K562 (cell line): ENCODE measurements around the gene MICALL2. TPM values are rescaled to one million over a fixed set of nuclear protein-coding genes. Genes with fewer than 3 reads are reported as not detected.
A peak's percentile ranks its signal among the peaks of the same experiment; 100 is the strongest.

Experiments used
- ARNT ChIP-seq, 2 experiments: fragments of 450-650 bp; IDR thresholded peaks; 2 replicates each; pipeline ENCODE4 v1.6.1; 2016; ENCODE audit warnings: mild to moderate bottlenecking in 1 of 2
- BRCA1 ChIP-seq, 2 experiments: fragments of 450-650 bp in 1 of 2; sonication (generic) in 1 of 2; formaldehyde crosslinking in 1 of 2; IDR thresholded peaks; 2 replicates each; pipeline versions ENCODE4 v1.5.0 to v1.6.1; 2017 to 2020; ENCODE audit warnings: mild to moderate bottlenecking in 1 of 2, missing genetic modification reagents in 1 of 2
- CCNT2 ChIP-seq: IDR thresholded peaks from 2 replicates; pipeline ENCODE4 v1.6.1; 2011; ENCODE audit warnings: borderline replicate concordance, low read depth, mild to moderate bottlenecking, moderate library complexity, mixed read lengths, low read length; ENCODE audit not compliant: insufficient read length; ENCODE audit errors: extremely low read depth
- DACH1 ChIP-seq: fragments of 450-650 bp; IDR thresholded peaks from 2 replicates; pipeline ENCODE4 v1.6.1; 2018; ENCODE audit not compliant: partially characterized antibody
- E2F6 ChIP-seq, 2 experiments: IDR thresholded peaks; 2 replicates each; pipeline ENCODE4 v1.6.1; 2011; ENCODE audit warnings: borderline replicate concordance in 1 of 2, control low read depth in 1 of 2, low read depth in 1 of 2, low read length in 1 of 2, mild to moderate bottlenecking in 1 of 2, mixed read lengths in 1 of 2, moderate library complexity in 1 of 2; ENCODE audit not compliant: insufficient read depth in 1 of 2, insufficient read length in 1 of 2, poor library complexity in 1 of 2, severe bottlenecking in 1 of 2; ENCODE audit errors: extremely low read depth in 1 of 2
- EP300 ChIP-seq: IDR thresholded peaks from 2 replicates; pipeline ENCODE4 v1.6.1; 2012; ENCODE audit warnings: low read length, improper control_type of control experiment
- FOXK2 ChIP-seq, 2 experiments: fragments of 450-650 bp; IDR thresholded peaks in 1 of 2; conservative IDR thresholded peaks in 1 of 2; 2 replicates each; pipeline ENCODE4 v1.6.1; 2016; ENCODE audit warnings: low read depth in 2 of 2, mild to moderate bottlenecking in 1 of 2
- GABPB2 ChIP-seq: fragments of 250-450 bp; sonication (Bioruptor Pico); conservative IDR thresholded peaks from 2 replicates; pipeline ENCODE4 v1.5.1; 2021; ENCODE audit warnings: mild to moderate bottlenecking
- MAZ ChIP-seq, 2 experiments: fragments of 450-650 bp in 1 of 2; sonication (generic) in 1 of 2; formaldehyde crosslinking; IDR thresholded peaks in 1 of 2; conservative IDR thresholded peaks in 1 of 2; 2 replicates each; pipeline versions ENCODE4 v1.4.0 to v1.5.0; 2020; ENCODE audit warnings: mild to moderate bottlenecking in 1 of 2, missing genetic modification reagents in 1 of 2
- NCOA2 ChIP-seq, 2 experiments: fragments of 450-650 bp; IDR thresholded peaks; 2 replicates each; pipeline ENCODE4 v1.6.1; 2018; ENCODE audit warnings: mild to moderate bottlenecking in 2 of 2, moderate library complexity in 1 of 2; ENCODE audit not compliant: partially characterized antibody in 2 of 2
- PKNOX1 ChIP-seq: fragments of 450-650 bp; IDR thresholded peaks from 2 replicates; pipeline ENCODE4 v1.6.1; 2016
- PRDM10 ChIP-seq: fragments of 450-650 bp; IDR thresholded peaks from 2 replicates; pipeline ENCODE4 v1.6.1; 2018; ENCODE audit not compliant: partially characterized antibody
- RBM34 ChIP-seq: fragments of 200-400 bp; formaldehyde crosslinking; IDR thresholded peaks from 2 replicates; pipeline ENCODE4 v1.6.1; 2018; ENCODE audit warnings: low read length, borderline replicate concordance; ENCODE audit not compliant: insufficient read depth
- STAT5B ChIP-seq: fragments of 250-450 bp; sonication (Bioruptor Pico); IDR thresholded peaks from 2 replicates; pipeline ENCODE4 v1.8.0; 2021; ENCODE audit warnings: mild to moderate bottlenecking, inconsistent platforms
- ZKSCAN3 ChIP-seq: fragments of 250-450 bp; sonication (Bioruptor Pico); IDR thresholded peaks from 2 replicates; pipeline ENCODE4 v1.4.0; 2020
- ZNF197 ChIP-seq: fragments of 200-800 bp; sonication (Bioruptor generic); IDR thresholded peaks from 2 replicates; pipeline ENCODE4 v1.6.1; 2016; ENCODE audit warnings: low read depth, missing genetic modification characterization, missing compliant biosample characterization
- ZNF253 ChIP-seq: fragments of 250-450 bp; sonication (Bioruptor Pico); conservative IDR thresholded peaks from 2 replicates; pipeline ENCODE4 v1.6.1; 2021; ENCODE audit warnings: mild to moderate bottlenecking
- ZNF384 ChIP-seq: IDR thresholded peaks from 2 replicates; pipeline ENCODE4 v1.6.1; 2012; ENCODE audit warnings: low read depth, low read length, improper control_type of control experiment
- ZNF75A ChIP-seq: fragments of 450-650 bp; formaldehyde crosslinking; IDR thresholded peaks from 2 replicates; pipeline ENCODE4 v1.4.0; 2020; ENCODE audit warnings: mild to moderate bottlenecking
- ZNF76 ChIP-seq: fragments of 250-450 bp; sonication (Bioruptor Pico); IDR thresholded peaks from 2 replicates; pipeline ENCODE4 v1.4.0; 2020; ENCODE audit warnings: mild to moderate bottlenecking, moderate library complexity, borderline replicate concordance
- ZZZ3 ChIP-seq: fragments of 450-650 bp; IDR thresholded peaks from 2 replicates; pipeline ENCODE4 v1.6.1; 2016; ENCODE audit warnings: antibody characterized with exemption, mild to moderate bottlenecking, moderate library complexity
- polyA plus RNA-seq, 8 experiments: library from polyadenylated mRNA; depleted of rRNA in 4 of 8; stranded (reverse) in 5 of 8; unstranded in 3 of 8; fragments of >200 nt; fragmentation: Nextera tagmentation in 2 of 8; fragmentation: Illumina TruSeq in 1 of 8; extraction: Ambion mirVana in 2 of 8; extraction: Trizol in 1 of 8; gene quantifications; 2 replicates each; pipeline versions ENCODE4 v1.2.1 to v1.2.3, GENCODE V29; 2011 to 2014; ENCODE audit warnings: inconsistent platforms in 1 of 8, missing spikeins in 1 of 8
- total RNA-seq, 7 experiments: library from RNA; depleted of rRNA in 6 of 7; stranded (reverse); fragments of >200 nt in 6 of 7; fragmentation: Illumina TruSeq in 2 of 7; extraction: Trizol in 2 of 7; gene quantifications; 2 replicates each; pipeline versions ENCODE4 v1.2.1 to v1.2.3, GENCODE V29; 2011 to 2021; ENCODE audit warnings: low replicate concordance in 1 of 7

MICALL2 gene
- total and polyA plus RNA-seq, 9 of the 15 experiments (the other 6 are each of a cell fraction or from before 2014, with no cell fraction given): 1.8 to 103 (median 17.0) TPM

GRCh38 chr7:1503816-1504775 lies 44.8 kb upstream of the MICALL2 start, which contains the start of gene INTS1 (continued):
- TF ChIP-seq PRDM10: peak; percentile 22
- TF ChIP-seq BRCA1 (IDR thresholded peaks at IDR 0.05): no peak
- no peak for TF ChIP-seq BRCA1 (CRISPR knock-in tag; IDR thresholded peaks at IDR 0.05)
- peak; percentile 73 for TF ChIP-seq PKNOX1
- no peak for TF ChIP-seq GABPB2 (CRISPR knock-in tag)
- TF ChIP-seq STAT5B (CRISPR knock-in tag): no peak
- peak; percentile 94 to 98 for TF ChIP-seq FOXK2 (conservative IDR thresholded peaks at IDR 0.05 in 1 of 2, IDR thresholded peaks at IDR 0.05 in 1 of 2; ENCODE audit: low read depth in 2 of 2)
- no peak for TF ChIP-seq ZNF75A (CRISPR knock-in tag)
- TF ChIP-seq ZNF384: no peak
- no peak for TF ChIP-seq NCOA2 (IDR thresholded peaks at IDR 0.05; ENCODE audit: partially characterized antibody in 2 of 2)
- no peak for TF ChIP-seq ZNF197 (CRISPR knock-in tag)
- TF ChIP-seq DACH1: no peak
- no peak for TF ChIP-seq ARNT (IDR thresholded peaks at IDR 0.05)
- TF ChIP-seq ZKSCAN3 (CRISPR knock-in tag): no peak
- TF ChIP-seq ZNF253 (CRISPR knock-in tag): no peak
- TF ChIP-seq ZNF76: no peak
- TF ChIP-seq MAZ (CRISPR knock-in tag; conservative IDR thresholded peaks at IDR 0.05 in 1 of 2, IDR thresholded peaks at IDR 0.05 in 1 of 2): peak; percentile 41 to 78
- peak; percentile 71 to 90 for TF ChIP-seq E2F6 (IDR thresholded peaks at IDR 0.05; ENCODE audit: borderline replicate concordance in 1 of 2, extremely low read depth in 1 of 2, insufficient read depth in 1 of 2, insufficient read length in 1 of 2, low read depth in 1 of 2, low read length in 1 of 2, poor library complexity in 1 of 2, severe bottlenecking in 1 of 2)
- TF ChIP-seq RBM34: no peak
- peak; percentile 39; the same call in 1 of the 2 replicates for TF ChIP-seq EP300
- peak; percentile 88 for TF ChIP-seq CCNT2
- TF ChIP-seq ZZZ3: no peak
